Measurements from ENCODE around the gene NXPH2.

DNA sequence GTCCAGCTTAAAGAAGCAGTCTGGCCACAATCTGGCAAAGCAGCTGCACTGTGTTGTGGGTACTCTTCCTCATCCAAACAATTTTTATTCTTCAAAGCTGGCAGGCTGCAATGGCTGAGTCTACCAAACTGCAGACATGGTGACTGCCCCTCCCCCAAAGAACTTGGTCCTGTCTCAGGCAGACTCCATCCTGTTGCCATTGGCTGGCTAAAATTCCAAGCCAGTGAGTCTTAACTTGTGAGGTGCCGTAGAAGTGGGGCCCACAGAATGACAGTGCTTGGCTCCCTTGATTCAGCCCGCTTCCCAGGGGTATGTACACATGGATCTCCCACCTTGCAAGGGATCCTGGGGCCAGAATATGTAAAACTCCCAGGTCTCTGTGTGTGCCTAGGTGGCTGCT is 14.5 kb upstream of the NXPH2 start:
- TF ChIP-seq SUZ12 (IDR thresholded peaks at IDR 0.05; ENCODE audit: extremely low read depth, insufficient read depth, insufficient read length) (no peak), ZNF274 (IDR thresholded peaks at IDR 0.05; ENCODE audit: low read depth, low read length) (no peak), YY1 (IDR thresholded peaks at IDR 0.05; ENCODE audit: insufficient read depth, insufficient read length) (no peak)

Data from NT2/D1 (cell line).